Measurements from ENCODE around the gene ZNF761.
"Not testable (repeated sequence)": the region's sequence is repeated elsewhere in the genome, so short reads cannot be mapped to it uniquely, and the experiment has no call there.

The ZNF761 gene

GRCh38 chr19:53431399-53432087 lies at the start of gene ZNF761:
Gene ZNF761, plus strand, starts transcription at chr19:53431984. Its CDS starts 15,285 bp downstream, at chr19:53447269.
- DNase-seq, result peak; percentile 93

GRCh38 chr19:53388168-53388567 lies 43.6 kb upstream of the ZNF761 start:
- DNase-seq, result no peak

GRCh38 chr19:53388904-53389303 lies 42.9 kb upstream of the ZNF761 start:
- DNase-seq, result no peak

GRCh38 chr19:53389571-53389970 lies 42.2 kb upstream of the ZNF761 start:
- DNase-seq, result no peak

GRCh38 chr19:53389978-53390377 lies 41.8 kb upstream of the ZNF761 start:
- no peak for DNase-seq

GRCh38 chr19:53394522-53394973 lies 37.2 kb upstream of the ZNF761 start:
- DNase-seq, result no peak

- peak; percentile 89 for DNase-seq
Measured at GRCh38 chr19:53394974-53395839, 36.6 kb upstream of the ZNF761 start, which contains the start of gene ZNF765. Gene ZNF765, plus strand, starts transcription at chr19:53395149. Its CDS starts 2,867 bp downstream, at chr19:53398016.

- DNase-seq, result not testable (repeated sequence)
Measured at GRCh38 chr19:53395840-53396524, 35.8 kb upstream of the ZNF761 start.

GRCh38 chr19:53396525-53396868 lies 35.3 kb upstream of the ZNF761 start:
- DNase-seq, result no peak

- not testable (repeated sequence) for DNase-seq
Measured at GRCh38 chr19:53397918-53398317, 33.9 kb upstream of the ZNF761 start.

- no peak for DNase-seq
Measured at GRCh38 chr19:53409505-53410204, 22.1 kb upstream of the ZNF761 start.

GRCh38 chr19:53420520-53421315 lies 11.1 kb upstream of the ZNF761 start:
- not testable (repeated sequence) for DNase-seq

- no peak for DNase-seq
Measured at GRCh38 chr19:53422551-53422950, 9.2 kb upstream of the ZNF761 start.

- DNase-seq, result not testable (repeated sequence)
Measured at GRCh38 chr19:53423074-53423473, 8.7 kb upstream of the ZNF761 start.

GRCh38 chr19:53423680-53424079 lies 8.1 kb upstream of the ZNF761 start:
- DNase-seq, result not testable (repeated sequence)

- DNase-seq, result peak; percentile 82
Measured at GRCh38 chr19:53424968-53425597, 6.7 kb upstream of the ZNF761 start.

GRCh38 chr19:53432088-53432661 lies 391 bp downstream of the ZNF761 start:
- DNase-seq, result no peak

GRCh38 chr19:53443809-53444208 lies 12.0 kb downstream of the ZNF761 start:
- not testable (repeated sequence) for DNase-seq

- DNase-seq, result not testable (repeated sequence)
Measured at GRCh38 chr19:53447196-53447595, 15.4 kb downstream of the ZNF761 start.

GRCh38 chr19:53455828-53456227 lies 24.0 kb downstream of the ZNF761 start:
- DNase-seq, result no peak
